Occipital lobe (tissue), 2 donors: ENCODE data around the gene MICOS13. TPM values are rescaled to one million over a fixed set of nuclear protein-coding genes. Genes with fewer than 3 reads are reported as not detected.
"Not testable (repeated sequence)": the region's sequence is repeated elsewhere in the genome, so short reads cannot be mapped to it uniquely, and the experiment has no call there.

Experiments
- DNase-seq: peaks from one replicate; lab custom pipeline; 2025; lab: John Stamatoyannopoulos, UW
- total RNA-seq: library from RNA; depleted of rRNA; stranded (reverse); fragments of >200 nt; gene quantifications from one replicate; pipeline ENCODE4 v1.2.3, GENCODE V29; 2014

MICOS13 gene
- total RNA-seq, result 16.2 TPM

GRCh38 chr19:5680437-5681368 lies at the start of gene MICOS13, which contains the start of gene HSD11B1L:
MICOS13 (minus strand) TSS chr19:5680516; CDS start chr19:5680486, 30 bp downstream.
HSD11B1L (plus strand) TSS chr19:5681027; CDS start chr19:5684833, 3,806 bp downstream.
- peak; percentile 98 for DNase-seq

DNA sequence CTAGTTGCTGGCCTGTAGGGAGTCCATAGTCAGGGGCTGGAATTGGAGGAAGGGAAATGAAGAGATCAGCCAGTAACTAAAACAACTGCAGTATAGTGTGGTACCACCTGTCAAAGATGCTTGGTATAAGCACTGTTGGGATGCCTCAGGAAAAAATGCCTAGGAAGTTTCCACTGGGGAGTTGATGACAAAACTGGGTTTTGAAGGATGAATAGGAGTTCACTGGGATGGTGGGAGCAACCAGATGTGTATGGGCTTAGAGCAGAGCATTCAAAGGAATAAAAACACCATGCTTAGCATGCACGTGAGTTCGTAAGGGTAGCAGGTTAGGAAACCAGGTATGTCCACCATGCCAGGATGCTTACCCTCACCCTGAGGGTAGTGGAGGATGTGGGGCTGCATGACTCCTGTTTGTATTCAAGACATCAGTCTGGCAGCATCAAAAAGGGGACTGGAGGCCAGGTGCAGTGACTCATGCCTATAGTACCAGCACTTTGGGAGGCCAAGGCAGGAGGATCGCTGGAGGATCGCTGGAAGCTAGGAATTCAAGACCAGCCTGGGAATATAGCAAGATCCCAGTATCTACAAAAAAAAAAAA lies 47.2 kb upstream of the MICOS13 start:
- DNase-seq, result no peak

GRCh38 chr19:5719961-5720790 lies 39.9 kb upstream of the MICOS13 start, which contains the start of the genes CATSPERD and LONP1:
CATSPERD (plus strand) TSS chr19:5720637; CDS start chr19:5720738, 101 bp downstream.
LONP1 (minus strand) TSS chr19:5720146; CDS start chr19:5720132, 14 bp downstream.
- peak; percentile 97 for DNase-seq

GRCh38 chr19:5719274-5719960 lies 39.1 kb upstream of the MICOS13 start:
- no peak for DNase-seq

GRCh38 chr19:5718579-5719273 lies 38.4 kb upstream of the MICOS13 start:
- no peak for DNase-seq

DNA sequence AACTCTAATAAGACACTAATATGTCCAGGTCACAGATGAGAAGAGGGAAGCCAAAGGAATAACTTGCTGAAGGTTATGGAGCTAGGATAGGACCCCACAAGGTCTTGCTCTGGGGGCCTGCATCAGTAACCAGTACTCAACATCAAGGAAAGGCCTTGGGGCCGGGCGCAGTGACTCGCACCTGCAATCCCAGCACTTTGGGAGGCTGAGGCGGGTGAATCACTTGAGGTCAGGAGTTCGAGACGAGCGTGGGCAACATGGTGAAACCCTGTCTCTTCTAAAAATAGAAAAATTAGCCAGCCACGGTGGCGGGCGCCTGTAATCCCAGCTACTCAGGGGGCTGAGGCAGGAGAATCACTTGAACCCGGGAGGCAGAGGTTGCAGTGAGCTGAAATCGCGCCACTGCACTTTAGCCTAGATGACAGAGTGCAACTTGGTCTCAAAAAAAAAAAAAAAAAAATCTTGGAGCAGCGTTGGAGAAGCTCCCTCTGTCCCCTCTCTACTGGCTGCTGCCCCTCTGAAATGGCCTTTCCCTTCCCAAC lies 37.8 kb upstream of the MICOS13 start:
- no peak for DNase-seq

DNA sequence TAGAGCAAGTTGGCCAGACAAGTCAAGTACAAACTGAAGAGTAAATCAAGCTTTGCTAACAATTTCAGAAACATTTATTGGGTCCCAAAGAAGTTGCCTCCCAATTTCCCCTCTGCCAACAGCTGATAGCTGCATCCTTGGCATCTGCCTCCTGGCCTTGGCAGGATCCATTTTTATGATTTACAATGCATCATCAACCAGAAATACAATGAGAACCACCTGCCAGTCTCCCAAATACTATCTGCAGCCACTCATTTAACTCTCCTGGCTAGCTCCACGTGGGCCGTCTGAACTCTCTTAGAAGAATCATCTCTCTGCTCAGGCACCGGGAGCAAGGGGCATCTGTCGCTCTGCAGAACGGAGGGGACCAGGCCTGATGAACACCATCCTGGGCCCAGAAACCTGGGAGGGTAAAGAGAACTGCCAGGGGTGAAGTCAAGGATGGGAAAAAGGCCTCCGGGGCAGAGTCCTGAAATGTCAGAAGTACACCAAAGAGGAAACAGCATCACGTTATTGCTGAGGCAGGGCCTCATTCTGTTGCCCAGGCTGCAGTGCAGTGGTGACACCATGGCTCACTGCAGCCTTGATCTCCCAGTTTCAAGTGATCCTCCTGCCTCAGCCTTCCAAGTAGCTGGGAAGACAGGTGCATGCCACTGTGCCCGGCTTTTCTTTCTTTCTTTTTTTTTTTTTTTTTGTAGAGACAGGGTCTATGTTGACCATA lies 37.1 kb upstream of the MICOS13 start:
- no peak for DNase-seq

DNA sequence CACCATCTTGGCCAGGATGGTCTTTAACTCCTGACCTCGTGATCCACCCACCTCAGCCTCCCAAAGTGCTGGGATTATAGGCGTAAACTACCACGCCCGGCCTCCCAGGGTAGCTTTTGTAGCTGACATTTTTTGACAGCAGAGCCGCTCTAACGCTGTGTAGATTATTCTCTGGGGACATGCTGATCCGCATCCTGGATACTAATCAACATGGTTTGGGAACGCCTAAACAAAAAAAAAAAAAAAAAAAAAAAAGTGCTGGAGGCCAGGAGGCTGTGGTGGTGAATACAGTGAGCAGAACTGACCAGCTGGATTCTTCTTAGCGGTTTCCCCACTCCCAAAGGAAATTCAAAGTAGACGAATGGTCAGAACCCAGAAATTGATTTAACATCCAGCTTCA lies 34.5 kb upstream of the MICOS13 start:
- DNase-seq, result no peak

DNA sequence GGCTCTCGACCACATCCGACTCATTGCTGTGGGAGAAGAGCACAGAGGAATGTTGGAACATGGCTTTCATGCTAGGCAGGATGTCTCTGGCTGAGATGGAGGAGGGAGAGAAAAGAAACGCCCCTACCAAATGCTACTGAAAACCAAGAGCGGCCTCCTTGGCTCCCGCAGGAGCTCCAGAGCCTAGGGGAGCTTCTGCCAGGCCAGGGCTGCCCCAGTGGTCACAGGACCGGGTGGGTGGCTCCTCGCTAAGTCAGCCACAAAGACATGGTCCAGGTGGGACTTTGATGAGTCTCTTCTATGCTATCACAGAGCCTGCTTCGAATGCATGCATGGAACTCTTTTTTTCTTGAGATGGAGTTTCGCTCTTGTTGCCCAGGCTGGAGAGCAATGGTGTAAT lies 32.9 kb upstream of the MICOS13 start:
- no peak for DNase-seq

GRCh38 chr19:5711713-5712161 lies 31.4 kb upstream of the MICOS13 start:
- DNase-seq, result no peak

DNA sequence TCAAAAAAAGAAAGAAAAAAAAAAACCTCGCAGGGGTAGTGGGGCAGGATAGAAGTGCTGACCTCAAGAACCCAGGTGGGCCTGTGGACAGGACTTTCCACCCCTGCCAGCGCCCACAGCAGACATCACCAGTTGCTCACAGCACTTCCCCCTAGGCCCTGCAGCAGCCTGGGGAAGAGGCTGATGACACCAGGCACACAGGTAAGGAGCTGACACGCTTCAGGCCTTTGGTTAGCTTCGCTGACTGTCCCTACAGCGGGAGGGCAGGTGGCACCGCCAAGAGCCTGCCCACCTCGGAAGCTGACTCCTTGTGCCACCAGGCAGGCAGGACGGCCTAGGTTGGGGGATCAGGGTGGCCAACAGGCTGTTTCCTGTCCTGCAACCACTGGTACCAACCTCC lies 30.7 kb upstream of the MICOS13 start:
- no peak for DNase-seq

- no peak for DNase-seq
Observed at GRCh38 chr19:5707576-5708575, 27.6 kb upstream of the MICOS13 start.

DNA sequence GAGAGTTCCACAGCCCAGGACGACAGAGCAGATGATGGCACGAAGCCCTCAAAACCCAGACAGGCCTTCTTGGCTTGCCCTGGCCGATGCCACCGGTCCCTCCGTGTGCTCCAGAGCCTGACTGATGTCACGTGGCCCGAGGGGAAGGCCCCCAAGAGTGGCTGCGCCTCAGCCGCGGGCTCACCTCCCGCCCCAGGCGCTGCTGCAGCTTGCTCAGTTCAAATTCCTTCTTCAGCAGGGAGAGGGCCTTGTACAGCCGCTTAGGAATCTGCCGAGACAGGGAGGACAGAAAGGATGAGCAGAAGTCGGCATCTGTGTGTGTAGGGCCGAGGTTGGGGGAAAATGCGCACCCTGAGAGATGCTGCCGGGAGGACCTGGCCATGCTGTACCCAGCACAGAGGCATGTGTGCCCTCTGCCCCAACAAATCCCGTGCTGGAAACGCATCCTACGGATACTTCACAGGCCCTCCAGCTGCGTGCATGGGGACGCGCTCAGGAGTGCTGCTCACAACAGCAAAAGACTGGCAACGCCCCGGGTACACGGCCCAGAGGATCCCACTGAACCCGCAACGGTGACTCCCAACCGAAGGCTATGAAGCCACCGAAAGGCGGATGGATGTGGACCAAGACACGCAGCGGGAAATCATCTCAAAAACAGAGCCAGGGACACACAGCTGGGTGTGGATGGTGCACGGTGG lies 26.7 kb upstream of the MICOS13 start:
- no peak for DNase-seq

GRCh38 chr19:5705552-5705951 lies 25.2 kb upstream of the MICOS13 start:
- DNase-seq, result no peak

DNA sequence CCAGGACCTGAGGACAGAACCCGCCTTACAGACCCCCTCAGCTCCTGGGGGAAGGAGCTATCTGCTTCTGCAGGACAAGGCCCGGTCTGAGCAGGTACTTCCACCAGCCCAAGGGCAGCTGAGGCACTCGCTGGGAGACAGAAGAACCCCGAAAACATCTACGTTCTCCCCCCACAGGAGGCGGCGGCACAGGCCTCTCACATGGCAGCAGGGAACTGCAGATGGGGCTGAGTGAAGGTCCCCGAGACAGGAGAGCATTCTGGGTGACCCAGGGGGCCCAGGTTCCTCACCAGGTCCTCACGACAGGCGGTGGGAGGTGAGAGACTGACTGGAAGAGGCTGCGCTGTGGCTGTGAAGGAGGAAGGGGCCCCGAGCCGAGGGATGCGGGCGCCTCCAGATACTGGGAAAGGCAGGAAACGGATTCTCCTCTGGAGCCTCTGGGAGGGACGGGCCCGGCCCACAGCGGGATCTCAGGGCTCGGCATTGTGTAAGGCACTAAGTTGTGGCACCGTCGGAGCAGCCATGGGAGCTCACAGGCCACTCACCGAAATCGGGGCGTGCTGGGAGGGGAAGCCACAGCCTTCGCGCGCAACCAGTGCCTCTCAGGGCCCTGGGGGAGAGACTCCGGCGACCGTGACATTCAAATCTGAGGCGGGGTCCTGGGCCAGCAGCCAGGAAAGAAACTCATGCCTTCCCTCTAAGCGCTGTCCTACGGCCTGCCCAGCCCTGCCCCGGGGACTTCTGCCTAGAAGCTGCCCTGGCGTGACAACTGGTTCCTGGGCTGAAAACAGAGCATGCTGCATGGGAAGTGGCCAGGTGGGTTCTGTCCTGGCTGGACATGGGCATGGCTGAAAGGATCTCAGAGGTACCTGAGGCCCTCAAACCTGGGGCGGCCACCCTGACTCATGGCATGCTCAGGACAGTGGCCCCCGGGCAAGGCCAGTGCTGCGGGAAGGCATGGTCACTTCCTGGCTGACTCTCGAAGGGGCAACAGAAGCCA lies 23.8 kb upstream of the MICOS13 start:
- no peak for DNase-seq

- not testable (repeated sequence) for DNase-seq
Observed at GRCh38 chr19:5702053-5702410, 21.7 kb upstream of the MICOS13 start.
